ENCODE measurements around the gene HMCN1.

The HMCN1 gene

GRCh38 chr1:186193224-186193623 is 459.0 kb downstream of the HMCN1 start:
- TF ChIP-seq POLR2AphosphoS5 (IDR thresholded peaks at IDR 0.05; ENCODE audit: low read depth, low read length): no peak
- TF ChIP-seq TAF1 (IDR thresholded peaks at IDR 0.05; ENCODE audit: borderline replicate concordance, insufficient read depth, low read length): no peak
- TF ChIP-seq SIN3A (IDR thresholded peaks at IDR 0.05; ENCODE audit: borderline replicate concordance, insufficient read depth, low read length): no peak
- no peak for TF ChIP-seq FOXP2 (optimal IDR thresholded peaks at IDR 0.05; ENCODE audit: borderline replicate concordance, extremely low read depth, extremely low read length, insufficient read depth)
- no peak for TF ChIP-seq REST (IDR thresholded peaks at IDR 0.05; ENCODE audit: insufficient read depth in 1 of 2, low read depth in 2 of 2, low read length in 2 of 2)

- TF ChIP-seq FOXP2 (optimal IDR thresholded peaks at IDR 0.05; ENCODE audit: borderline replicate concordance, extremely low read depth, extremely low read length, insufficient read depth) (no peak), REST (IDR thresholded peaks at IDR 0.05; ENCODE audit: insufficient read depth in 1 of 2, low read depth in 2 of 2, low read length in 2 of 2) (no peak), POLR2AphosphoS5 (IDR thresholded peaks at IDR 0.05; ENCODE audit: low read depth, low read length) (no peak), TAF1 (IDR thresholded peaks at IDR 0.05; ENCODE audit: borderline replicate concordance, insufficient read depth, low read length) (no peak), SIN3A (IDR thresholded peaks at IDR 0.05; ENCODE audit: borderline replicate concordance, insufficient read depth, low read length) (no peak)
Measured at GRCh38 chr1:186194107-186194756, 460.0 kb downstream of the HMCN1 start.

GRCh38 chr1:186195377-186195931 is 461.3 kb downstream of the HMCN1 start:
- TF ChIP-seq REST (IDR thresholded peaks at IDR 0.05; ENCODE audit: insufficient read depth in 1 of 2, low read depth in 2 of 2, low read length in 2 of 2): no peak
- no peak for TF ChIP-seq SIN3A (IDR thresholded peaks at IDR 0.05; ENCODE audit: borderline replicate concordance, insufficient read depth, low read length)
- TF ChIP-seq POLR2AphosphoS5 (IDR thresholded peaks at IDR 0.05; ENCODE audit: low read depth, low read length): no peak
- TF ChIP-seq FOXP2 (optimal IDR thresholded peaks at IDR 0.05; ENCODE audit: borderline replicate concordance, extremely low read depth, extremely low read length, insufficient read depth): no peak
- no peak for TF ChIP-seq TAF1 (IDR thresholded peaks at IDR 0.05; ENCODE audit: borderline replicate concordance, insufficient read depth, low read length)

- TF ChIP-seq FOXP2 (optimal IDR thresholded peaks at IDR 0.05; ENCODE audit: borderline replicate concordance, extremely low read depth, extremely low read length, insufficient read depth): no peak
- no peak for TF ChIP-seq REST (IDR thresholded peaks at IDR 0.05; ENCODE audit: insufficient read depth in 1 of 2, low read depth in 2 of 2, low read length in 2 of 2)
Measured at GRCh38 chr1:186202271-186202764, 468.1 kb downstream of the HMCN1 start.
